Occipital lobe (tissue), 2 donors: ENCODE data around the gene KIF26A. TPM values are rescaled to one million over a fixed set of nuclear protein-coding genes. Genes with fewer than 3 reads are reported as not detected.
"Not testable (repeated sequence)": the region's sequence is repeated elsewhere in the genome, so short reads cannot be mapped to it uniquely, and the experiment has no call there.

ENCODE experiments used
- DNase-seq: peaks from one replicate; lab custom pipeline; 2025; lab: John Stamatoyannopoulos, UW
- total RNA-seq: library from RNA; depleted of rRNA; stranded (reverse); fragments of >200 nt; gene quantifications from one replicate; pipeline ENCODE4 v1.2.3, GENCODE V29; 2014

Gene KIF26A
- total RNA-seq, 1 donor from 2014 or later = 13.1 TPM

- no peak for DNase-seq
Measured at GRCh38 chr14:104143521-104144452, 5.4 kb downstream of the KIF26A start.

- DNase-seq = no peak
Measured at GRCh38 chr14:104144453-104144790, 6.0 kb downstream of the KIF26A start.

- DNase-seq = no peak
Measured at GRCh38 chr14:104144911-104145825, 6.8 kb downstream of the KIF26A start.

- DNase-seq = no peak
Measured at GRCh38 chr14:104145826-104146601, 7.6 kb downstream of the KIF26A start.

GRCh38 chr14:104146651-104147345 is 8.4 kb downstream of the KIF26A start:
- no peak for DNase-seq

- DNase-seq = no peak
Measured at GRCh38 chr14:104147346-104148125, 9.1 kb downstream of the KIF26A start.

GRCh38 chr14:104148433-104149277 is 10.3 kb downstream of the KIF26A start:
- no peak for DNase-seq

GRCh38 chr14:104149278-104149595 is 10.8 kb downstream of the KIF26A start:
- DNase-seq = no peak

- DNase-seq = no peak
Measured at GRCh38 chr14:104149617-104150135, 11.3 kb downstream of the KIF26A start.

GRCh38 chr14:104150136-104151025 is 12.0 kb downstream of the KIF26A start:
- DNase-seq = no peak

GRCh38 chr14:104151026-104151381 is 12.6 kb downstream of the KIF26A start:
- DNase-seq = no peak

GRCh38 chr14:104151566-104152245 is 13.3 kb downstream of the KIF26A start:
- DNase-seq = no peak

- no peak for DNase-seq
Measured at GRCh38 chr14:104152246-104152575, 13.8 kb downstream of the KIF26A start.

- DNase-seq = no peak
Measured at GRCh38 chr14:104152686-104153393, 14.5 kb downstream of the KIF26A start.

GRCh38 chr14:104153394-104153755 is 15.0 kb downstream of the KIF26A start:
- DNase-seq = not testable (repeated sequence)

GRCh38 chr14:104154246-104154645 is 15.9 kb downstream of the KIF26A start:
- no peak for DNase-seq

- DNase-seq = no peak
Measured at GRCh38 chr14:104155513-104155912, 17.1 kb downstream of the KIF26A start.
